OCI-LY3 (cell line): ENCODE results near the gene MAP3K9.

Experiments used
- H2AFZ ChIP-seq: fragments of 200-600, 300-600 bp; shearing (Covaris generic); 2 replicates; pipeline ENCODE4 v1.6.0; 2014; ENCODE audit warnings: antibody characterized with exemption, low read depth, low read length
- H3K27ac ChIP-seq: fragments of 200-600, 300-600 bp; sonication (generic); 2 replicates; pipeline ENCODE4 v1.5.1; 2014; ENCODE audit warnings: mild to moderate bottlenecking, low read length, moderate library complexity, mixed read lengths
- H3K27me3 ChIP-seq: fragments of 200-600, 300-600 bp; sonication (generic); 2 replicates; pipeline ENCODE4 v1.6.1; 2014; ENCODE audit warnings: low read depth, low read length, mixed read lengths
- H3K36me3 ChIP-seq: fragments of 200-600, 300-600 bp; sonication (generic); replicated peaks from 2 replicates; pipeline ENCODE3; 2014; ENCODE audit warnings: low read depth, low read length, mixed read lengths
- H3K4me1 ChIP-seq: fragments of 300-600, 200-600 bp; sonication (generic); 2 replicates; pipeline ENCODE4 v1.6.1; 2014; ENCODE audit warnings: low read length, mixed read lengths
- H3K4me2 ChIP-seq: fragments of 200-600, 300-600 bp; sonication (generic); 2 replicates; pipeline ENCODE4 v1.6.1; 2014; ENCODE audit warnings: low read length, mixed read lengths
- H3K4me3 ChIP-seq: fragments of 300-600, 200-600 bp; sonication (generic); 2 replicates; pipeline ENCODE4 v1.5.1; 2014; ENCODE audit warnings: antibody characterized with exemption, mild to moderate bottlenecking, low read length, moderate library complexity
- H3K79me2 ChIP-seq: fragments of 300-600, 200-600 bp; shearing (Covaris generic); 2 replicates; pipeline ENCODE4 v1.6.1; 2014; ENCODE audit warnings: mild to moderate bottlenecking, low read length, mixed read lengths
- H3K9ac ChIP-seq: fragments of 300-600, 200-600 bp; shearing (Covaris generic); 2 replicates; pipeline ENCODE4 v1.6.0; 2014; ENCODE audit warnings: mild to moderate bottlenecking, low read length, moderate library complexity
- H3K9me3 ChIP-seq: fragments of 200-600, 300-600 bp; shearing (Covaris generic); 2 replicates; pipeline ENCODE4 v1.6.1; 2014; ENCODE audit warnings: low read length, mixed read lengths; ENCODE audit not compliant: insufficient read depth
- H4K20me1 ChIP-seq: fragments of 200-600, 300-600 bp; sonication (generic); 2 replicates; pipeline ENCODE4 v1.6.1; 2016; ENCODE audit warnings: low read length, mixed read lengths; ENCODE audit not compliant: insufficient read depth
- EZH2phosphoT487 ChIP-seq: fragments of 200-600 bp; shearing (Covaris generic); IDR thresholded peaks from 2 replicates; pipeline ENCODE4 v1.6.1; 2018; ENCODE audit warnings: antibody characterized with exemption, mixed run types, low read depth
- TF ChIP-seq, protein P1 (sequence below): fragments of 200-600, 300-600 bp; sonication (generic); IDR thresholded peaks from 2 replicates; pipeline ENCODE4 v1.5.1; 2014; ENCODE audit warnings: antibody characterized with exemption, low read length, low read depth

MAP3K9 gene

DNA sequence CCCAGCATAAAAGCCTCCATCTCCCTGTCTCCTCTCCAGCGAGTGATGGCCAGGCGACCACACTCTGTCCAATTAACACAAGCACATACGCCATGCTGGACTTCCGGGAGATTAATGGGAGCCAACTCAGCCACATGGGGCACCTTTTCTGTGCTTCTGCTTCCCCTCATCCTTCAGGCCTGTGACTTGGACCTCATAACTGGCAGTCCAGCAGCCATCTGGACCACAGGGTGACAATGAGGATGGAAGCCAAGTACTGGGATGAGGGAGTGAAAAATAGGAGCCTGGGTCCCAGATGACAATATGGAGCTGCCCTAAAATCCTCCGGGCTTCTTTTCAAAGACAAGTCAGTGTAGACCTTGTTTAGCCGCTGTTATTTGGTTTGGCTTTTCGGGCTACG is 12.8 kb downstream of the MAP3K9 start:
- H3K79me2 ChIP-seq: peaks cover 3% of the 10 kb centered on the region; the same call in 1 of the 2 replicates
- H3K4me1 ChIP-seq: no peaks in the 10 kb centered on the region

GRCh38 chr14:70794294-70794693 is 15.0 kb downstream of the MAP3K9 start:
- Histone ChIP-seq H4K20me1 (peaks cover 8% of the 10 kb centered on the region; the same call in 1 of the 2 replicates), H3K36me3 (peaks cover 13% of the 10 kb centered on the region), H3K4me3 (no peak overlapping the region), H3K27ac (no peak overlapping the region), H3K27me3 (no peaks in the 10 kb centered on the region), H3K4me1 (no peaks in the 10 kb centered on the region), H3K9me3 (no peaks in the 10 kb centered on the region), H3K4me2 (no peak overlapping the region), H3K9ac (no peak overlapping the region), H3K79me2 (peaks cover 3% of the 10 kb centered on the region; the same call in 1 of the 2 replicates), H2AFZ (no peak overlapping the region)
- TF ChIP-seq EZH2phosphoT487: no peak
- TF ChIP-seq, protein P1, sequence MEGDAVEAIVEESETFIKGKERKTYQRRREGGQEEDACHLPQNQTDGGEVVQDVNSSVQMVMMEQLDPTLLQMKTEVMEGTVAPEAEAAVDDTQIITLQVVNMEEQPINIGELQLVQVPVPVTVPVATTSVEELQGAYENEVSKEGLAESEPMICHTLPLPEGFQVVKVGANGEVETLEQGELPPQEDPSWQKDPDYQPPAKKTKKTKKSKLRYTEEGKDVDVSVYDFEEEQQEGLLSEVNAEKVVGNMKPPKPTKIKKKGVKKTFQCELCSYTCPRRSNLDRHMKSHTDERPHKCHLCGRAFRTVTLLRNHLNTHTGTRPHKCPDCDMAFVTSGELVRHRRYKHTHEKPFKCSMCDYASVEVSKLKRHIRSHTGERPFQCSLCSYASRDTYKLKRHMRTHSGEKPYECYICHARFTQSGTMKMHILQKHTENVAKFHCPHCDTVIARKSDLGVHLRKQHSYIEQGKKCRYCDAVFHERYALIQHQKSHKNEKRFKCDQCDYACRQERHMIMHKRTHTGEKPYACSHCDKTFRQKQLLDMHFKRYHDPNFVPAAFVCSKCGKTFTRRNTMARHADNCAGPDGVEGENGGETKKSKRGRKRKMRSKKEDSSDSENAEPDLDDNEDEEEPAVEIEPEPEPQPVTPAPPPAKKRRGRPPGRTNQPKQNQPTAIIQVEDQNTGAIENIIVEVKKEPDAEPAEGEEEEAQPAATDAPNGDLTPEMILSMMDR: no peak

More for the DNA sequence above, 12.8 kb downstream of the MAP3K9 start:
- H3K4me2 ChIP-seq: no peak overlapping the region
- H3K9ac ChIP-seq: no peak overlapping the region
- H3K4me3 ChIP-seq: no peak overlapping the region
- H2AFZ ChIP-seq: no peak overlapping the region
- TF ChIP-seq, protein P1: no peak
- TF ChIP-seq EZH2phosphoT487: no peak
- H3K27ac ChIP-seq: no peak overlapping the region
- peaks cover 3% of the 10 kb centered on the region; the same call in 1 of the 2 replicates for H4K20me1 ChIP-seq
- no peaks in the 10 kb centered on the region for H3K9me3 ChIP-seq
- peaks cover 29% of the 10 kb centered on the region for H3K36me3 ChIP-seq
- H3K27me3 ChIP-seq: no peaks in the 10 kb centered on the region

DNA sequence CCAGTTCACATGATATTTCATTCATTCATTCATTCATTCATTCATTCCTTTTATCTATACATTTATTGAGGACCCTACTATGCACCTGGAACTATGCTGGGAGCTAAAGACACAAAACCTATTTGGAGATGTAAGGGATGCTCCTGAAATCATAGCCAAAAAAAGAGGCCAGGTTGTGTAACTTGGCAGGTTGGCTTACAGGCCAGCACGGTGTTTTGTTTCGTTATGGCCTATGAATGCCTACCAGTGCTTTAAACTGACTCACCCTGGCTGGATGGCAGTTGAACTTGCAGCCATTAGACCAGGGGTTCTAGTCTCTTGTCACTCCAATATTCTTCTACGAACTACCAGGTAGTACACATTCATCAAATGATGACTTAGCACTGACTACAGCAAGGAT is 15.7 kb downstream of the MAP3K9 start:
- no peak overlapping the region for H3K4me2 ChIP-seq
- no peak overlapping the region for H3K4me3 ChIP-seq
- H3K27me3 ChIP-seq: no peaks in the 10 kb centered on the region
- TF ChIP-seq, protein P1: no peak
- no peak for TF ChIP-seq EZH2phosphoT487
- H2AFZ ChIP-seq: no peak overlapping the region
- peaks cover 13% of the 10 kb centered on the region for H3K36me3 ChIP-seq
- H4K20me1 ChIP-seq: peaks cover 12% of the 10 kb centered on the region; the same call in 1 of the 2 replicates
- no peak overlapping the region for H3K9ac ChIP-seq
- no peaks in the 10 kb centered on the region for H3K4me1 ChIP-seq
- no peak overlapping the region for H3K27ac ChIP-seq
- peaks cover 3% of the 10 kb centered on the region; the same call in 1 of the 2 replicates for H3K79me2 ChIP-seq
- no peaks in the 10 kb centered on the region for H3K9me3 ChIP-seq

DNA sequence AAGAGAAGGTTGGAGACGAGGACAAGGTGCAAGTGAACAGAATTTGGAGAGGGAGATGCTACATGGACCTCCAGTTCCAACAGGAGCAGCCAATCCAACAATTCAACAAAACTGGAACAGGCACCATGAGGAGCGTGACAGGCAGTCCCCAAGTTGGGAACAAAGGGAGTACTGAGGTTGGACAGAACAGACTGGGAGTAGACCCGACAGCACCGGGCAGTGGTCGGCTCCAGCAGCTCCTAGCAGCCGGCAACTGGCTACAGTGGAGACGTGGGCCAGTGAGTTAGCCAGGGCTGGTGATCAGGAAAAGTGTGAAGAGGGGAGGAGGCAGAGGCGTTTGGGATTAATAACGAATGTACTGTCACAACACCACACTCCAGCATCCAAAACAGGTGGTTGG is 16.4 kb downstream of the MAP3K9 start:
- H3K27ac ChIP-seq: no peak overlapping the region
- H3K4me2 ChIP-seq: no peak overlapping the region
- no peaks in the 10 kb centered on the region for H3K27me3 ChIP-seq
- peaks cover 12% of the 10 kb centered on the region; the same call in 1 of the 2 replicates for H4K20me1 ChIP-seq
- no peak for TF ChIP-seq EZH2phosphoT487
- TF ChIP-seq, protein P1: no peak
- H3K36me3 ChIP-seq: peaks cover 12% of the 10 kb centered on the region
- H3K4me3 ChIP-seq: no peak overlapping the region
- no peak overlapping the region for H2AFZ ChIP-seq
- H3K9ac ChIP-seq: no peak overlapping the region
- H3K79me2 ChIP-seq: peaks cover 3% of the 10 kb centered on the region; the same call in 1 of the 2 replicates
- H3K4me1 ChIP-seq: no peaks in the 10 kb centered on the region
- H3K9me3 ChIP-seq: no peaks in the 10 kb centered on the region
